Measurements from ENCODE around the gene ARHGAP8. TPM values are rescaled to one million over a fixed set of nuclear protein-coding genes. Genes with fewer than 3 reads are reported as not detected.

ARHGAP8 gene
- total and polyA plus RNA-seq, 2 donors (not counting 3 experiments of a cell fraction or from before 2014, with no cell fraction given): not detected

GRCh38 chr22:44793506-44794172, 41.3 kb downstream of the ARHGAP8 start:
- Histone ChIP-seq H3K9me3 (replicated peaks; ENCODE audit: control insufficient read depth, insufficient read depth, low read length) (no peaks in the 10 kb centered on the region), H3K4me1 (ENCODE audit: control insufficient read depth, extremely low read depth, insufficient read depth, low read length) (no peaks in the 10 kb centered on the region), H3K36me3 (ENCODE audit: control insufficient read depth in 2 of 2, extremely low read depth in 1 of 2, insufficient read depth in 2 of 2, low read length in 2 of 2) (no peaks in the 10 kb centered on the region), H3K79me2 (ENCODE audit: control insufficient read depth, insufficient read depth, low read length) (no peaks in the 10 kb centered on the region), H4K20me1 (replicated peaks; ENCODE audit: control insufficient read depth, extremely low read depth, insufficient read depth, low read length) (no peaks in the 10 kb centered on the region), H3K4me2 (ENCODE audit: insufficient read depth, low read length) (no peak overlapping the region), H3K27me3 (ENCODE audit: control insufficient read depth in 2 of 2, insufficient read depth in 2 of 2, low read length in 2 of 2) (no peaks in the 10 kb centered on the region), H2AFZ (ENCODE audit: low read depth, low read length) (no peak overlapping the region), H3K9ac (replicated peaks; ENCODE audit: extremely low read depth, insufficient read depth, low read length) (no peak overlapping the region), H3K27ac (ENCODE audit: insufficient read depth, low read depth, low read length) (no peak overlapping the region), H3K9me1 (replicated peaks; ENCODE audit: control insufficient read depth, extremely low read depth, insufficient read depth, low read length) (no peaks in the 10 kb centered on the region), H3K4me3 (replicated peaks in 1 of 3; ENCODE audit: insufficient read depth in 1 of 3, low read depth in 1 of 3, low read length in 3 of 3) (no peak overlapping the region)
- CTCF ChIA-PET: no interaction called here
- POLR2A ChIA-PET: no interaction called here
- no TSS peak for BruUV-seq (replicated peaks)
- dilution Hi-C loops (cut with MboI; ENCODE audit: extremely low pct_ligation_motif_present, low sequenced_read_pairs): no loop called here
- TF ChIP-seq MYC (IDR thresholded peaks at IDR 0.05; ENCODE audit: low read depth, low read length) (no peak), EZH2 (IDR thresholded peaks at IDR 0.05; ENCODE audit: borderline replicate concordance, low read depth, low read length, severe bottlenecking) (no peak), FOS (IDR thresholded peaks at IDR 0.05; ENCODE audit: borderline replicate concordance, insufficient read depth, low read length) (no peak), JUN (IDR thresholded peaks at IDR 0.05; ENCODE audit: borderline replicate concordance, insufficient read depth, insufficient read length, low read depth) (no peak), GATA2 (IDR thresholded peaks at IDR 0.05; ENCODE audit: insufficient read depth, insufficient read length, low read depth, low read length) (no peak)
- TF ChIP-seq, protein P1, sequence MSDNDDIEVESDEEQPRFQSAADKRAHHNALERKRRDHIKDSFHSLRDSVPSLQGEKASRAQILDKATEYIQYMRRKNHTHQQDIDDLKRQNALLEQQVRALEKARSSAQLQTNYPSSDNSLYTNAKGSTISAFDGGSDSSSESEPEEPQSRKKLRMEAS (IDR thresholded peaks at IDR 0.05; ENCODE audit: insufficient read depth, insufficient read length): no peak
- TF ChIP-seq, protein P2, sequence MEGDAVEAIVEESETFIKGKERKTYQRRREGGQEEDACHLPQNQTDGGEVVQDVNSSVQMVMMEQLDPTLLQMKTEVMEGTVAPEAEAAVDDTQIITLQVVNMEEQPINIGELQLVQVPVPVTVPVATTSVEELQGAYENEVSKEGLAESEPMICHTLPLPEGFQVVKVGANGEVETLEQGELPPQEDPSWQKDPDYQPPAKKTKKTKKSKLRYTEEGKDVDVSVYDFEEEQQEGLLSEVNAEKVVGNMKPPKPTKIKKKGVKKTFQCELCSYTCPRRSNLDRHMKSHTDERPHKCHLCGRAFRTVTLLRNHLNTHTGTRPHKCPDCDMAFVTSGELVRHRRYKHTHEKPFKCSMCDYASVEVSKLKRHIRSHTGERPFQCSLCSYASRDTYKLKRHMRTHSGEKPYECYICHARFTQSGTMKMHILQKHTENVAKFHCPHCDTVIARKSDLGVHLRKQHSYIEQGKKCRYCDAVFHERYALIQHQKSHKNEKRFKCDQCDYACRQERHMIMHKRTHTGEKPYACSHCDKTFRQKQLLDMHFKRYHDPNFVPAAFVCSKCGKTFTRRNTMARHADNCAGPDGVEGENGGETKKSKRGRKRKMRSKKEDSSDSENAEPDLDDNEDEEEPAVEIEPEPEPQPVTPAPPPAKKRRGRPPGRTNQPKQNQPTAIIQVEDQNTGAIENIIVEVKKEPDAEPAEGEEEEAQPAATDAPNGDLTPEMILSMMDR (IDR thresholded peaks at IDR 0.05; ENCODE audit: extremely low read depth in 1 of 2, insufficient read depth in 1 of 2, low read depth in 1 of 2, low read length in 2 of 2): no peak
- FAIRE-seq: no peak
- intact Hi-C loops (cut with micrococcal nuclease): no loop called here
- no peak for DNase-seq (ENCODE audit: low read depth, low spot score)
